RPMI8226 (cell line): ENCODE data around the gene PEX10.

Source experiments
- DNase-seq: peaks from one replicate; pipeline ENCODE4 v3.0.0-alpha.2; 2015

PEX10 gene

GRCh38 chr1:2372551-2373490, 39.5 kb downstream of the PEX10 start:
- DNase-seq = no peak

- no peak for DNase-seq
Observed at GRCh38 chr1:2368053-2368744, 44.2 kb downstream of the PEX10 start.

GRCh38 chr1:2363847-2364513, 48.4 kb downstream of the PEX10 start:
- DNase-seq = no peak

- DNase-seq = no peak
Observed at GRCh38 chr1:2360588-2361364, 51.6 kb downstream of the PEX10 start.

DNA sequence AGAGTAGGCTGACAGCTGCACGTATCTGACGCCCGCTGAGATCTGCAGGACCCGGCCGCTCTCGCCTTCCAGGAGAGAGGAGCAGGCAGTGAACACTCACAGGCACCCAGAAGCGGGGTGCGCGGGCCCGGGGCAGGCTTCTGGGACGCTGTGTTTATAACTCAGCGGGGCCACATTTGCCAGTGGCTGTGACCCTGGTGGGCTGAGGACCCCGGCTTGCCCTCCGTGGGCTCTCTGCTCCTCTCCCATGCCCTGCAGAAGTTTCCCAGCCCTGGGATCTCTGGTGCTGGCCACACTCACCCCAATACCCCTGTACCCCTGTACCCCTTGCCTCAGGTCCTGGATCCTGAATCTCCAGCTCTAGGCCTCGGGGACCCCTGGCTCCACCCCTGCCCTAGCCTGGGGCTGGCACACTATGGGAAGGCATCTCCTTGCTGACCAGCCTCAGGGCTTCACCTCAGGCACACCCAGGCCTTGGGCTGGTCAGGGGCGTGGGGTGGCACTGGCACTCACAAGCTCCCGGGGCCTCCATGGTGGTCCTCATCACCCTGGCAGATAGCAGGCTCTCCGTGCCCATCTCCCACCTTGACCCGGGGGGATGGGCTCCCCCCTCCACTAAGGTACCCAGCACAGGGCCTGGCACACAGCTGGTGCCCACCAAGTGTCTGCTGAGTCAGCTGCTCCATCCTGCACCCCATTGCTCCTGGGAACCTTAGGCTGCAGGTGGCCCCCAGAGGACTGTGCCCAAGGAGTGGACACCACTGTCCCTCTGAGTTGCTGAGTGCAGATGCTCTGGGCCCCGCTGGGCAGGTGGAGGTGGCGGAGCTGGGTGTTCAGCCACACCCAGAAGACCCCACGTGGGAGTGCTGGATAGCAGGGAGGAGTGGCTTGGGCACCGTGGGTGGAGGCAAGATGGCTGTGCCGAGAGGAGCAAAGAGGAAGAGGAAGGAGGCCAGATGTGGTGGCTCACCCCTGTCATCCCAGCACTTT, 53.4 kb downstream of the PEX10 start:
- no peak for DNase-seq

- DNase-seq = no peak
Observed at GRCh38 chr1:2358072-2358471, 54.3 kb downstream of the PEX10 start.

DNA sequence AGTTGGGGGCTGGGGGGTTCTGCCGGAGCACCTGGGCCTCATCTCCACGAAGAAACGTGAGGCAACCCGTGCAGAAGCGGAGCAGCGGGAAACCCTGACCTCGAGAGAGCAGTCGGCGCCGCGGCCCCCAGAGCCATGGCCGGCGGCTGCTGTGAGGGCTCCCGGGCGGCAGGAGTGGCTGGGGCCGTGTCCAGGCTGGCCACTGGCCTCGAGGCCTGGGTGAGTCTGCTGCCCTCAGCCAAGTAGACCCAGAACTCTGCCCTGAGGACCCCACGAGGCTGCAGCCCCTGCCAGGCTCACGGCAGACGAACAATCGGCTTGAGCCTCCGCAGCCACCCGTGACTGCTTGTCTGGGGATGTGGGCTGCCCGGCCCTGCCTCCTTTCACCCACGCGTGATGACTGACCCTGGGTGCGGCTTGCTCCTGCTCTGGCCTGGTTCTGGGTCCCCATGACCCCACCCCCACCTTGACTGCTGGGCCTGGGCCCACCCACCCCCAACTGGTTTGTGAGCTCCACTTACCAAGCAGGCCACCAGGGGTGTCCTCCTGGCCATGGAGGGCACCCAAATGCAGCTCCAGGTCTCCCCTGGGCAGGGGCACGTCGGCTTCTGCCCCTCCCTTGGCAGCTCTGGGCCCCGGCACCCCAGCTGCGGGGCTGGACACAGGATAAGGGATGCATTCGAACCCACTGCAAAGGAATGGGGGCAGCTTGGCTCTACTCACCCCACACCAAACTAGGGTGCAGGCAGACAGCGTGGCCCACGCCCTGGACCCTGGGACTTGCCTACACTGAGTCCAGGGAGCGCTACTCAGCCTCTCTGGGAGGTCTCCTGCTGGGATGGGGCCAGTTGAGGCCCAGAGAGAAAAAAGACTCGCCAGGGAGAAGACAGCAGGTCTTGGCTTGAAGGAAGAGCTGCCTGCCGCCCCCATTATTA, 55.2 kb downstream of the PEX10 start:
- no peak for DNase-seq

- DNase-seq = no peak
Observed at GRCh38 chr1:2356401-2356800, 56.0 kb downstream of the PEX10 start.

DNA sequence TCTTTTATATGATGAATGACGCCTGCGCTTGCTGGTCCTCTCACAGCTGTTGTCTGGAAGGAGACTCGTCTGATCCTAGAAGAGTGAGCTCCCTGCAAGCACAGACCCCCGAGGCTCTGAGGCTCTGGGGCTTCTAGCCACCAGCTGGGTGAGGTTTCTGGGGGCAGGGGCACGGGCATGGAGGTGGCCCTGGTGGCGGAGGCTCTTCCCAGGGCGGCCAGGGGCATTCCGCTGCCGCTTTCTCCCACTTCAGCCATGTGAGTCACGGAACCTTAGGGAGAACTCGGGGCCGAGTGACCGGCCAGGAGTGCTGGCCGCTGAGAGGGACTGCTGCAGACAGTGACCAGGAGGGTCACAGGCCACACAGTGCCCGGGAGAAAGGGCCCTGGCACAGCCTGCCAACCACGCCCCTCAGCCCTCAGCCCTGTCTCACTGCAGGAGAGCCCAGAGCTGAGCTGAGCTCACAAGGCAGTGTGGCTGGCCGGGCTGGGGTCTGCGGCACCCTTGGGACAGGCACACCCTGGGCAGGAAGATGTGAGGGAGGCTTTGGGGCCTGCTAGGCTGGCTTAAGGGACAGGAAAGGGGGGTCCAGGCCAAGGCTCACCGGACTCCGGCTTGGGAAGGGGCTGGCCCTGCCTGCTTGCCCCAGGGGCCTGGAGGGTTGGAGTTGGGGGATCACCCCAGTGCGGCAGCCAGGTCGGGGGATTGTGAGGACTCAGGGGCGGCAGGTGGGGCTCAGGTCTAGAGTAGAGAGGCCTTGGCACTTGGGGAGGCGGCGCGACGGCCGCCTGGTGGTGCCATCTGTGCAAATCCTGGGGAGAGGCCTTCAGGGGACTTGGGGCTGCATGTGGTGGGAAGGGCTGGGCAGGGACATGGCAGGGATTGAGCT, 56.7 kb downstream of the PEX10 start:
- DNase-seq = no peak

DNA sequence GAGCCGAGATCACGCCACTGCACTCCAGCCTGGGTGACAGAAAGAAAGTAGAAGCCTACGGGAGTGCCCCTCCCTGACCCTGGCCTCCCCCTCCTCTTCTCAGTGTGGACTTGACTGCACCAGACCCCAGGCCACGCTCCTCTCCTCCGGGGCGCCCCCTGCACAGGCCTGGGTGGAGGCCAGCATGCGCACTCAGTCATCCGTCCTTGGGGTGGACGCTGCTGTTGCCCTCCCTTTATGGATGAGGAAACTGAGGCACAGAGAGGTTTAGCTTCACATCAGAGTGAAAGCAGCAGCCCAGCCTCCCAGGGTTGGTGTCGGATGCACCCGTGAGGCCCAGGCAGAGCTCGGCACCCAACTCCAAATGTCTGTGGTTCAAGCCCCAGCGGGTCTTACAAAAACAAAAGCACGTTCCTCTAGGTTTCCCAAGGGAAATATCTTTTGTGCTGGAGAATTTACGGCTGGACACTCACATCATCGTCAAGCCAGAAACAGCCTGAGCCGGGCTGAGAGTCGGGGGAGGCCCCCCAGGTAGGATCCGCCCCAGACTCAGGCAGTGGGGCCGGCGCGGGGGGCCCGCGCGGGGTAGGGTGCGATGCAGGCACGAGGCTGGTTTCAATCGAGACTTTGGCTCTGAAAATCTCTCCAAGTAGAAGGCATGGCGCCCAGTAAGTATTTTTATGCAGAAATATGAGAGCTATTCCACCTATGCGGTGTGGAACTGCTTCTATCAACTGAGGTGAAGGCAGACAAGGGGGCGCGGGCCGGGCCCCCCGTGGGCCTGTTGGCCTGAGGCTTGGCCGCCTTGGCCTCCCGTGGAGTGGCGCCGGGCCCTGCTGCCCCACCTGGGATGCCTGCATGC, 57.6 kb downstream of the PEX10 start:
- no peak for DNase-seq
